ENCODE measurements around the gene BCL3. TPM values are rescaled to one million over a fixed set of nuclear protein-coding genes. Genes with fewer than 3 reads are reported as not detected.

The BCL3 gene
- total and polyA plus RNA-seq, 2 of the 13 experiments (the other 11 are each of a cell fraction or from before 2014, with no cell fraction given) = 2.3 to 4.0 TPM

GRCh38 chr19:44752816-44753625 lies 4.5 kb downstream of the BCL3 start (continued):
- TF ChIP-seq ZNF646 (CRISPR knock-in tag; IDR thresholded peaks at IDR 0.05) = no peak
- no peak for TF ChIP-seq AHDC1 (CRISPR knock-in tag; IDR thresholded peaks at IDR 0.05; ENCODE audit: borderline replicate concordance)
- no peak for TF ChIP-seq MXD4 (CRISPR knock-in tag; IDR thresholded peaks at IDR 0.05)
- TF ChIP-seq NR3C1 (CRISPR knock-in tag; IDR thresholded peaks at IDR 0.05) = no peak
- TF ChIP-seq TFE3 (CRISPR knock-in tag; IDR thresholded peaks at IDR 0.05) = no peak
- TF ChIP-seq MZF1 (CRISPR knock-in tag; IDR thresholded peaks at IDR 0.05; ENCODE audit: borderline replicate concordance) = no peak
- TF ChIP-seq HNRNPLL (IDR thresholded peaks at IDR 0.05; ENCODE audit: low read depth, low read length, poor library complexity, severe bottlenecking) = peak; percentile 18
- no peak for TF ChIP-seq GTF2F1 (IDR thresholded peaks at IDR 0.05; ENCODE audit: low read length)
- TF ChIP-seq ZGPAT (CRISPR knock-in tag; IDR thresholded peaks at IDR 0.05) = no peak
- TF ChIP-seq DPF2 (CRISPR knock-in tag; IDR thresholded peaks at IDR 0.05; ENCODE audit: borderline replicate concordance, low read depth) = no peak
- TF ChIP-seq HDAC1 (CRISPR knock-in tag; IDR thresholded peaks at IDR 0.05) = peak; percentile 62
- TF ChIP-seq SRSF1 (optimal IDR thresholded peaks at IDR 0.05; ENCODE audit: low read depth, low read length) = no peak
